Mononuclear cell (primary cell): Measurements from ENCODE around the gene SLC1A4. TPM values are rescaled to one million over a fixed set of nuclear protein-coding genes. Genes with fewer than 3 reads are reported as not detected.
"Not testable (repeated sequence)": the region's sequence is repeated elsewhere in the genome, so short reads cannot be mapped to it uniquely, and the experiment has no call there.

Source experiments
- H3K27me3 ChIP-seq: 2 replicates; pipeline ENCODE4 v1.6.0; 2011; ENCODE audit warnings: low read length, control low read depth; ENCODE audit not compliant: insufficient read depth
- H3K4me1 ChIP-seq: 2 replicates; pipeline ENCODE4 v1.5.1; 2011; ENCODE audit warnings: mild to moderate bottlenecking, low read length, control low read depth; ENCODE audit not compliant: insufficient read depth
- H3K4me3 ChIP-seq: 2 replicates; pipeline ENCODE4 v1.5.1; 2011; ENCODE audit warnings: mild to moderate bottlenecking, low read length, moderate library complexity
- H3K9me3 ChIP-seq: 2 replicates; pipeline ENCODE4 v1.5.1; 2011; ENCODE audit warnings: low read depth, mild to moderate bottlenecking, control low read depth, low read length
- total RNA-seq: library from RNA; depleted of rRNA; stranded (reverse); fragments of >200 nt; gene quantifications from one replicate; pipeline ENCODE4 v1.2.3, GENCODE V29; 2012

Gene SLC1A4
- total RNA-seq, 1 donor, result 3.6 TPM

GRCh38 chr2:65022189-65022588 lies 33.0 kb downstream of the SLC1A4 start:
- no peak overlapping the region for H3K4me3 ChIP-seq
- peaks cover 54% of the 10 kb centered on the region for H3K4me1 ChIP-seq
- no peaks in the 10 kb centered on the region for H3K9me3 ChIP-seq
- no peaks in the 10 kb centered on the region for H3K27me3 ChIP-seq

GRCh38 chr2:65023742-65024141 lies 34.5 kb downstream of the SLC1A4 start:
- no peaks in the 10 kb centered on the region for H3K9me3 ChIP-seq
- H3K4me3 ChIP-seq, result no peak overlapping the region
- H3K4me1 ChIP-seq, result peaks cover 52% of the 10 kb centered on the region
- no peaks in the 10 kb centered on the region for H3K27me3 ChIP-seq

GRCh38 chr2:65024149-65024829 lies 35.1 kb downstream of the SLC1A4 start:
- Histone ChIP-seq H3K9me3 (no peaks in the 10 kb centered on the region), H3K27me3 (no peaks in the 10 kb centered on the region), H3K4me1 (peaks cover 52% of the 10 kb centered on the region), H3K4me3 (no peak overlapping the region)

GRCh38 chr2:65025453-65026123 lies 36.4 kb downstream of the SLC1A4 start:
- H3K4me3 ChIP-seq, result no peak overlapping the region

GRCh38 chr2:65026154-65026553 lies 37.0 kb downstream of the SLC1A4 start:
- H3K27me3 ChIP-seq, result no peaks in the 10 kb centered on the region
- H3K4me1 ChIP-seq, result peaks cover 63% of the 10 kb centered on the region
- no peaks in the 10 kb centered on the region for H3K9me3 ChIP-seq
- H3K4me3 ChIP-seq, result no peak overlapping the region

More at GRCh38 chr2:65025453-65026123, 36.4 kb downstream of the SLC1A4 start:
- Histone ChIP-seq H3K9me3 (no peaks in the 10 kb centered on the region), H3K4me1 (peaks cover 57% of the 10 kb centered on the region), H3K27me3 (no peaks in the 10 kb centered on the region)

- Histone ChIP-seq H3K4me3 (no peak overlapping the region), H3K27me3 (no peaks in the 10 kb centered on the region), H3K9me3 (no peaks in the 10 kb centered on the region), H3K4me1 (peaks cover 70% of the 10 kb centered on the region)
These were observed 37.7 kb downstream of the SLC1A4 start for GRCh38 chr2:65026704-65027464.

GRCh38 chr2:65027616-65028244 lies 38.5 kb downstream of the SLC1A4 start:
- Histone ChIP-seq H3K27me3 (no peaks in the 10 kb centered on the region), H3K4me1 (peaks cover 78% of the 10 kb centered on the region)

GRCh38 chr2:65030476-65031332 lies 41.5 kb downstream of the SLC1A4 start:
- H3K4me3 ChIP-seq, result no peak overlapping the region

More at GRCh38 chr2:65027616-65028244, 38.5 kb downstream of the SLC1A4 start:
- Histone ChIP-seq H3K4me3 (no peak overlapping the region), H3K9me3 (no peaks in the 10 kb centered on the region)

GRCh38 chr2:65031341-65032018 lies 42.3 kb downstream of the SLC1A4 start:
- no peaks in the 10 kb centered on the region for H3K9me3 ChIP-seq
- H3K4me1 ChIP-seq, result peaks cover 60% of the 10 kb centered on the region
- H3K4me3 ChIP-seq, result no peak overlapping the region
- H3K27me3 ChIP-seq, result no peaks in the 10 kb centered on the region

More at GRCh38 chr2:65030476-65031332, 41.5 kb downstream of the SLC1A4 start:
- no peaks in the 10 kb centered on the region for H3K9me3 ChIP-seq
- no peaks in the 10 kb centered on the region for H3K27me3 ChIP-seq
- H3K4me1 ChIP-seq, result peaks cover 68% of the 10 kb centered on the region

- Histone ChIP-seq H3K4me3 (no peak overlapping the region), H3K9me3 (no peaks in the 10 kb centered on the region), H3K4me1 (peaks cover 55% of the 10 kb centered on the region), H3K27me3 (no peaks in the 10 kb centered on the region)
These were observed 43.1 kb downstream of the SLC1A4 start for GRCh38 chr2:65032019-65032975.

GRCh38 chr2:65033178-65033577 lies 44.0 kb downstream of the SLC1A4 start:
- H3K4me3 ChIP-seq, result no peak overlapping the region
- no peaks in the 10 kb centered on the region for H3K9me3 ChIP-seq
- peaks cover 47% of the 10 kb centered on the region for H3K4me1 ChIP-seq
- H3K27me3 ChIP-seq, result no peaks in the 10 kb centered on the region

GRCh38 chr2:65033667-65034066 lies 44.5 kb downstream of the SLC1A4 start:
- H3K27me3 ChIP-seq, H3K4me3 ChIP-seq, H3K9me3 ChIP-seq: not testable (repeated sequence)
- peaks cover 42% of the 10 kb centered on the region for H3K4me1 ChIP-seq

GRCh38 chr2:65035351-65035943 lies 46.2 kb downstream of the SLC1A4 start:
- Histone ChIP-seq H3K4me1 (peaks cover 29% of the 10 kb centered on the region), H3K4me3 (no peak overlapping the region), H3K27me3 (no peaks in the 10 kb centered on the region), H3K9me3 (no peaks in the 10 kb centered on the region)
